ENCODE measurements around the gene KIAA0319L. TPM values are rescaled to one million over a fixed set of nuclear protein-coding genes. Genes with fewer than 3 reads are reported as not detected.

The KIAA0319L gene
- total RNA-seq, 4 donors from 2014 or later, result 65.8 to 123 (median 111) TPM

- Histone ChIP-seq H3K4me3 (replicated peaks in 1 of 3) (no peak overlapping the region), H3K9me3 (no peaks in the 10 kb centered on the region), H3K27ac (no peak overlapping the region), H3K4me1 (no peaks in the 10 kb centered on the region), H3K36me3 (no peaks in the 10 kb centered on the region), H3K27me3 (no peaks in the 10 kb centered on the region)
- TF ChIP-seq CTCF (IDR thresholded peaks at IDR 0.05) (no peak), POLR2A (IDR thresholded peaks at IDR 0.05) (no peak)
- WGBS, 2 donors, result 91 to 94% methylated on average over 7 to 9 of the region's 9 CpGs
- no peak for DNase-seq
- intact Hi-C loops (cut with DNase I), result no loop called here
Observed at GRCh38 chr1:35594005-35594760, 37.0 kb upstream of the KIAA0319L start.

GRCh38 chr1:35592991-35593769 lies 36.0 kb upstream of the KIAA0319L start:
- Histone ChIP-seq H3K4me1 (no peaks in the 10 kb centered on the region), H3K9me3 (no peaks in the 10 kb centered on the region), H3K27me3 (no peaks in the 10 kb centered on the region), H3K4me3 (replicated peaks in 1 of 3) (no peak overlapping the region), H3K36me3 (no peaks in the 10 kb centered on the region), H3K27ac (no peak overlapping the region)
- 70 to 74% methylated on average over 8 of the region's 8 CpGs for WGBS, 2 donors
- TF ChIP-seq POLR2A (IDR thresholded peaks at IDR 0.05), result no peak
- TF ChIP-seq CTCF (IDR thresholded peaks at IDR 0.05), result no peak
- no peak for DNase-seq
- intact Hi-C loops (cut with DNase I), result no loop called here

- Histone ChIP-seq H3K9me3 (no peaks in the 10 kb centered on the region), H3K27ac (no peak overlapping the region), H3K4me3 (replicated peaks in 1 of 3) (no peak overlapping the region), H3K27me3 (no peaks in the 10 kb centered on the region), H3K4me1 (no peaks in the 10 kb centered on the region), H3K36me3 (no peaks in the 10 kb centered on the region)
- DNase-seq, result no peak
- TF ChIP-seq CTCF (IDR thresholded peaks at IDR 0.05) (no peak), POLR2A (IDR thresholded peaks at IDR 0.05) (no peak)
- intact Hi-C loops (cut with DNase I), result no loop called here
- 93 to 96% methylated on average over 8 of the region's 8 CpGs for WGBS, 2 donors
Observed at GRCh38 chr1:35591211-35591610, 34.0 kb upstream of the KIAA0319L start.

GRCh38 chr1:35590476-35591040 lies 33.4 kb upstream of the KIAA0319L start:
- no peaks in the 10 kb centered on the region for H3K27me3 ChIP-seq
- 96% methylated on average over 5 to 14 of the region's 25 CpGs for WGBS, 2 donors
- intact Hi-C loops (cut with DNase I), result no loop called here
- TF ChIP-seq CTCF (IDR thresholded peaks at IDR 0.05) (no peak), POLR2A (IDR thresholded peaks at IDR 0.05) (no peak)
- no peak overlapping the region for H3K4me3 ChIP-seq (replicated peaks in 1 of 3)
- no peak for DNase-seq
- H3K27ac ChIP-seq, result no peak overlapping the region
- no peaks in the 10 kb centered on the region for H3K9me3 ChIP-seq
- no peaks in the 10 kb centered on the region for H3K36me3 ChIP-seq
- no peaks in the 10 kb centered on the region for H3K4me1 ChIP-seq

All from thyroid gland (tissue), 4 donors.